HepG2 (cell line): Measurements from ENCODE around the gene AMOTL2. TPM values are rescaled to one million over a fixed set of nuclear protein-coding genes. Genes with fewer than 3 reads are reported as not detected.

ENCODE experiments used
- DR1 ChIP-seq: sonication (generic); formaldehyde crosslinking; IDR thresholded peaks from 2 replicates; pipeline ENCODE4 v1.8.0; 2021; ENCODE audit warnings: mild to moderate bottlenecking, missing genetic modification reagents, inconsistent platforms
- FOXA1 ChIP-seq, 2 experiments: fragments of 450-650 bp in 1 of 2; sonication (generic) in 1 of 2; formaldehyde crosslinking in 1 of 2; IDR thresholded peaks; 2 replicates each; pipeline versions ENCODE4 v1.4.0 to v1.6.1; 2016 to 2020; ENCODE audit warnings: missing genetic modification reagents in 1 of 2
- MEIS1 ChIP-seq: sonication (generic); formaldehyde crosslinking; IDR thresholded peaks from 2 replicates; pipeline ENCODE4 v1.9.0; 2021; ENCODE audit warnings: mild to moderate bottlenecking, missing genetic modification reagents, moderate library complexity, borderline replicate concordance
- NFATC3 ChIP-seq: sonication (generic); formaldehyde crosslinking; IDR thresholded peaks from 2 replicates; pipeline ENCODE4 v1.5.1; 2020; ENCODE audit warnings: mild to moderate bottlenecking, missing genetic modification reagents
- NRL ChIP-seq: sonication (generic); formaldehyde crosslinking; IDR thresholded peaks from 2 replicates; pipeline ENCODE4 v1.5.0; 2020; ENCODE audit warnings: missing genetic modification reagents, mild to moderate bottlenecking, moderate library complexity, borderline replicate concordance
- SPEN ChIP-seq: sonication (generic); formaldehyde crosslinking; IDR thresholded peaks from 2 replicates; pipeline ENCODE4 v1.5.1; 2020; ENCODE audit warnings: low read depth, mild to moderate bottlenecking, missing genetic modification reagents
- TAF15 ChIP-seq: fragments of 200-400 bp; formaldehyde crosslinking; IDR thresholded peaks from one replicate; pipeline ENCODE4 v1.6.1; 2018; ENCODE audit warnings: mild to moderate bottlenecking, low read depth, low read length; ENCODE audit not compliant: poor library complexity, severe bottlenecking
- XBP1 ChIP-seq: sonication (generic); formaldehyde crosslinking; IDR thresholded peaks from 2 replicates; pipeline ENCODE4 v1.5.0; 2020; ENCODE audit warnings: missing genetic modification reagents
- ZNF891 ChIP-seq: sonication (generic); formaldehyde crosslinking; IDR thresholded peaks from 2 replicates; pipeline ENCODE4 v1.5.0; 2020; ENCODE audit warnings: mild to moderate bottlenecking, missing genetic modification reagents
- polyA plus RNA-seq, 8 experiments: library from polyadenylated mRNA; depleted of rRNA in 3 of 8; stranded (reverse) in 7 of 8; unstranded in 1 of 8; fragments of >200 nt; fragmentation: Illumina TruSeq in 4 of 8; extraction: Trizol in 4 of 8; gene quantifications; 2 replicates each; pipeline versions ENCODE4 v1.2.1 to v1.2.3, GENCODE V29; 2011 to 2016; ENCODE audit warnings: low read depth in 4 of 8, missing spikeins in 1 of 8, mixed read lengths in 1 of 8; ENCODE audit not compliant: insufficient read depth in 1 of 8
- total RNA-seq, 5 experiments: library from RNA; depleted of rRNA; stranded (reverse); fragments of >200 nt; fragmentation: Illumina TruSeq; extraction: Trizol; gene quantifications; 2 replicates each; pipeline ENCODE4 v1.2.3, GENCODE V29; 2016; ENCODE audit warnings: low read depth in 1 of 5
- TF ChIP-seq, protein P1 (sequence below): sonication (generic); formaldehyde crosslinking; IDR thresholded peaks from 2 replicates; pipeline ENCODE4 v1.9.0; 2021; ENCODE audit warnings: missing genetic modification reagents, borderline replicate concordance
- TF ChIP-seq, protein P2 (sequence below), 2 experiments: sonication (generic) in 1 of 2; formaldehyde crosslinking in 1 of 2; IDR thresholded peaks; 2 replicates each; pipeline versions ENCODE4 v1.6.1 to v1.9.0; 2014 to 2022; ENCODE audit warnings: antibody characterized with exemption in 1 of 2, borderline replicate concordance in 1 of 2, inconsistent platforms in 1 of 2, low read depth in 1 of 2, missing genetic modification reagents in 1 of 2
- TF ChIP-seq, protein P3 (sequence below): sonication (generic); formaldehyde crosslinking; IDR thresholded peaks from 2 replicates; pipeline ENCODE4 v1.4.0; 2020; ENCODE audit warnings: missing genetic modification reagents
- TF ChIP-seq, protein P4 (sequence below): sonication (generic); formaldehyde crosslinking; IDR thresholded peaks from 2 replicates; pipeline ENCODE4 v1.5.0; 2020; ENCODE audit warnings: missing genetic modification reagents

The AMOTL2 gene
- total and polyA plus RNA-seq, 2 of the 13 experiments (the other 11 are each of a cell fraction or from before 2014, with no cell fraction given): 17.3 to 18.5 TPM

DNA sequence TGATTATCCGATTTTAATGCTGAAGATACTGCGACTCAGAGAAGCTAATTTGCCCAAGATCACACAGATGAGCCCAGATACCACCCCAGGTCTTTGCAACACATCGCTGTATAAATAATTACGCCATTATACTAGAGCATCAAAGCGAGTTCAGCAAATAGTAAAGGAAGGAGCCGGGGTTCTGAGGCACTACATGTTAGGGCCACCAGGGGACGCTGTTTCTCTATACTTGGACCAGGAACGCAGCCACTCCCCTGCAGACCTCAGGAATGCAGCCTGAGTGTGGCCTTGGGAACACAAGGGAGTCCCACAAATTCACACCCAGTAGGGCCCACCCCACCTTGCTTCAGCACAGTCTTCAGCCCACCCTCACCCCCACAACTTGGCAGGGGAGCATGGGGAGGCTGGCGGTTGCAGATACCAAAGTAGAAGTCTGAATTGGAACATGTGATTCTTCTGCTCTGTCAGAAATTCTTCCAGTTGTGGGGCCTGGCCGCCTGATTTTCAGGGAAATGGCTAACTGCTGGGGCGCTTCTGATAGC, 65.8 kb downstream of the AMOTL2 start (continued):
- TF ChIP-seq, protein P1, sequence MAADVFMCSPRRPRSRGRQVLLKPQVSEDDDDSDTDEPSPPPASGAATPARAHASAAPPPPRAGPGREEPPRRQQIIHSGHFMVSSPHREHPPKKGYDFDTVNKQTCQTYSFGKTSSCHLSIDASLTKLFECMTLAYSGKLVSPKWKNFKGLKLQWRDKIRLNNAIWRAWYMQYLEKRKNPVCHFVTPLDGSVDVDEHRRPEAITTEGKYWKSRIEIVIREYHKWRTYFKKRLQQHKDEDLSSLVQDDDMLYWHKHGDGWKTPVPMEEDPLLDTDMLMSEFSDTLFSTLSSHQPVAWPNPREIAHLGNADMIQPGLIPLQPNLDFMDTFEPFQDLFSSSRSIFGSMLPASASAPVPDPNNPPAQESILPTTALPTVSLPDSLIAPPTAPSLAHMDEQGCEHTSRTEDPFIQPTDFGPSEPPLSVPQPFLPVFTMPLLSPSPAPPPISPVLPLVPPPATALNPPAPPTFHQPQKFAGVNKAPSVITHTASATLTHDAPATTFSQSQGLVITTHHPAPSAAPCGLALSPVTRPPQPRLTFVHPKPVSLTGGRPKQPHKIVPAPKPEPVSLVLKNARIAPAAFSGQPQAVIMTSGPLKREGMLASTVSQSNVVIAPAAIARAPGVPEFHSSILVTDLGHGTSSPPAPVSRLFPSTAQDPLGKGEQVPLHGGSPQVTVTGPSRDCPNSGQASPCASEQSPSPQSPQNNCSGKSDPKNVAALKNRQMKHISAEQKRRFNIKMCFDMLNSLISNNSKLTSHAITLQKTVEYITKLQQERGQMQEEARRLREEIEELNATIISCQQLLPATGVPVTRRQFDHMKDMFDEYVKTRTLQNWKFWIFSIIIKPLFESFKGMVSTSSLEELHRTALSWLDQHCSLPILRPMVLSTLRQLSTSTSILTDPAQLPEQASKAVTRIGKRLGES: no peak
- TF ChIP-seq NRL (CRISPR knock-in tag) (no peak), ZNF891 (CRISPR knock-in tag) (peak; percentile 50; the same call in 1 of the 2 replicates), TAF15 (no peak), FOXA1 (IDR thresholded peaks at IDR 0.05) (no peak), FOXA1 (CRISPR knock-in tag; IDR thresholded peaks at IDR 0.05) (no peak), SPEN (CRISPR knock-in tag) (peak; percentile 18; the same call in 1 of the 2 replicates), NFATC3 (CRISPR knock-in tag) (peak; percentile 84; the same call in 1 of the 2 replicates), MEIS1 (CRISPR knock-in tag) (no peak), DR1 (CRISPR knock-in tag) (no peak), XBP1 (CRISPR knock-in tag) (no peak)
- TF ChIP-seq, protein P2, sequence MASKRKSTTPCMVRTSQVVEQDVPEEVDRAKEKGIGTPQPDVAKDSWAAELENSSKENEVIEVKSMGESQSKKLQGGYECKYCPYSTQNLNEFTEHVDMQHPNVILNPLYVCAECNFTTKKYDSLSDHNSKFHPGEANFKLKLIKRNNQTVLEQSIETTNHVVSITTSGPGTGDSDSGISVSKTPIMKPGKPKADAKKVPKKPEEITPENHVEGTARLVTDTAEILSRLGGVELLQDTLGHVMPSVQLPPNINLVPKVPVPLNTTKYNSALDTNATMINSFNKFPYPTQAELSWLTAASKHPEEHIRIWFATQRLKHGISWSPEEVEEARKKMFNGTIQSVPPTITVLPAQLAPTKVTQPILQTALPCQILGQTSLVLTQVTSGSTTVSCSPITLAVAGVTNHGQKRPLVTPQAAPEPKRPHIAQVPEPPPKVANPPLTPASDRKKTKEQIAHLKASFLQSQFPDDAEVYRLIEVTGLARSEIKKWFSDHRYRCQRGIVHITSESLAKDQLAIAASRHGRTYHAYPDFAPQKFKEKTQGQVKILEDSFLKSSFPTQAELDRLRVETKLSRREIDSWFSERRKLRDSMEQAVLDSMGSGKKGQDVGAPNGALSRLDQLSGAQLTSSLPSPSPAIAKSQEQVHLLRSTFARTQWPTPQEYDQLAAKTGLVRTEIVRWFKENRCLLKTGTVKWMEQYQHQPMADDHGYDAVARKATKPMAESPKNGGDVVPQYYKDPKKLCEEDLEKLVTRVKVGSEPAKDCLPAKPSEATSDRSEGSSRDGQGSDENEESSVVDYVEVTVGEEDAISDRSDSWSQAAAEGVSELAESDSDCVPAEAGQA (IDR thresholded peaks at IDR 0.05; ENCODE audit: low read depth): no peak
- TF ChIP-seq, protein P2 (CRISPR knock-in tag; IDR thresholded peaks at IDR 0.05; ENCODE audit: borderline replicate concordance): no peak
- TF ChIP-seq, protein P3, sequence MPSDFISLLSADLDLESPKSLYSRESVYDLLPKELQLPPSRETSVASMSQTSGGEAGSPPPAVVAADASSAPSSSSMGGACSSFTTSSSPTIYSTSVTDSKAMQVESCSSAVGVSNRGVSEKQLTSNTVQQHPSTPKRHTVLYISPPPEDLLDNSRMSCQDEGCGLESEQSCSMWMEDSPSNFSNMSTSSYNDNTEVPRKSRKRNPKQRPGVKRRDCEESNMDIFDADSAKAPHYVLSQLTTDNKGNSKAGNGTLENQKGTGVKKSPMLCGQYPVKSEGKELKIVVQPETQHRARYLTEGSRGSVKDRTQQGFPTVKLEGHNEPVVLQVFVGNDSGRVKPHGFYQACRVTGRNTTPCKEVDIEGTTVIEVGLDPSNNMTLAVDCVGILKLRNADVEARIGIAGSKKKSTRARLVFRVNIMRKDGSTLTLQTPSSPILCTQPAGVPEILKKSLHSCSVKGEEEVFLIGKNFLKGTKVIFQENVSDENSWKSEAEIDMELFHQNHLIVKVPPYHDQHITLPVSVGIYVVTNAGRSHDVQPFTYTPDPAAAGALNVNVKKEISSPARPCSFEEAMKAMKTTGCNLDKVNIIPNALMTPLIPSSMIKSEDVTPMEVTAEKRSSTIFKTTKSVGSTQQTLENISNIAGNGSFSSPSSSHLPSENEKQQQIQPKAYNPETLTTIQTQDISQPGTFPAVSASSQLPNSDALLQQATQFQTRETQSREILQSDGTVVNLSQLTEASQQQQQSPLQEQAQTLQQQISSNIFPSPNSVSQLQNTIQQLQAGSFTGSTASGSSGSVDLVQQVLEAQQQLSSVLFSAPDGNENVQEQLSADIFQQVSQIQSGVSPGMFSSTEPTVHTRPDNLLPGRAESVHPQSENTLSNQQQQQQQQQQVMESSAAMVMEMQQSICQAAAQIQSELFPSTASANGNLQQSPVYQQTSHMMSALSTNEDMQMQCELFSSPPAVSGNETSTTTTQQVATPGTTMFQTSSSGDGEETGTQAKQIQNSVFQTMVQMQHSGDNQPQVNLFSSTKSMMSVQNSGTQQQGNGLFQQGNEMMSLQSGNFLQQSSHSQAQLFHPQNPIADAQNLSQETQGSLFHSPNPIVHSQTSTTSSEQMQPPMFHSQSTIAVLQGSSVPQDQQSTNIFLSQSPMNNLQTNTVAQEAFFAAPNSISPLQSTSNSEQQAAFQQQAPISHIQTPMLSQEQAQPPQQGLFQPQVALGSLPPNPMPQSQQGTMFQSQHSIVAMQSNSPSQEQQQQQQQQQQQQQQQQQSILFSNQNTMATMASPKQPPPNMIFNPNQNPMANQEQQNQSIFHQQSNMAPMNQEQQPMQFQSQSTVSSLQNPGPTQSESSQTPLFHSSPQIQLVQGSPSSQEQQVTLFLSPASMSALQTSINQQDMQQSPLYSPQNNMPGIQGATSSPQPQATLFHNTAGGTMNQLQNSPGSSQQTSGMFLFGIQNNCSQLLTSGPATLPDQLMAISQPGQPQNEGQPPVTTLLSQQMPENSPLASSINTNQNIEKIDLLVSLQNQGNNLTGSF (CRISPR knock-in tag): no peak
- TF ChIP-seq, protein P4, sequence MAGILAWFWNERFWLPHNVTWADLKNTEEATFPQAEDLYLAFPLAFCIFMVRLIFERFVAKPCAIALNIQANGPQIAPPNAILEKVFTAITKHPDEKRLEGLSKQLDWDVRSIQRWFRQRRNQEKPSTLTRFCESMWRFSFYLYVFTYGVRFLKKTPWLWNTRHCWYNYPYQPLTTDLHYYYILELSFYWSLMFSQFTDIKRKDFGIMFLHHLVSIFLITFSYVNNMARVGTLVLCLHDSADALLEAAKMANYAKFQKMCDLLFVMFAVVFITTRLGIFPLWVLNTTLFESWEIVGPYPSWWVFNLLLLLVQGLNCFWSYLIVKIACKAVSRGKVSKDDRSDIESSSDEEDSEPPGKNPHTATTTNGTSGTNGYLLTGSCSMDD (CRISPR knock-in tag): no peak
